MCF 10A (cell line): ENCODE results near the gene HAUS8. TPM values are rescaled to one million over a fixed set of nuclear protein-coding genes. Genes with fewer than 3 reads are reported as not detected.
A peak's percentile ranks its signal among the peaks of the same experiment; 100 is the strongest.

Source experiments
- BruUV-seq: library from RNA; stranded (reverse); fragments of 400-500 nt; replicated peaks from 2 replicates; lab custom pipeline; 2021; lab: Mats Ljungman, UMichigan
- CTCF ChIA-PET: fragments of 300-600 bp; sonication (Branson Sonifier 250); formaldehyde crosslinking; extraction: SDS; loops from one replicate; lab custom pipeline; 2021; ENCODE audit warnings: antibody characterized with exemption, inconsistent platforms; lab: Yijun Ruan, JAX
- POLR2A ChIA-PET: fragments of 300-600, 350-650 bp; sonication (Branson Sonifier 250); formaldehyde crosslinking; extraction: SDS; loops from one replicate; lab custom pipeline; 2020; ENCODE audit warnings: antibody characterized with exemption, inconsistent platforms; lab: Yijun Ruan, JAX
- DNase-seq: peaks from one replicate; pipeline ENCODE4 v3.0.0-alpha.2; 2018; ENCODE audit not compliant: unreplicated experiment
- H3K27ac Mint-ChIP-seq: one replicate; pipeline ENCODE4 v1.8.0; 2022; ENCODE audit warnings: mild to moderate bottlenecking, low read depth, mixed read lengths; ENCODE audit not compliant: unreplicated experiment
- H3K27me3 Mint-ChIP-seq: one replicate; pipeline ENCODE4 v1.8.0; 2022; ENCODE audit warnings: mixed read lengths; ENCODE audit not compliant: insufficient read depth, unreplicated experiment
- H3K36me3 Mint-ChIP-seq: one replicate; pipeline ENCODE4 v1.8.0; 2022; ENCODE audit warnings: mild to moderate bottlenecking, moderate library complexity, mixed read lengths; ENCODE audit not compliant: insufficient read depth, unreplicated experiment
- H3K4me1 Mint-ChIP-seq: one replicate; pipeline ENCODE4 v1.8.0; 2022; ENCODE audit warnings: mixed read lengths; ENCODE audit not compliant: insufficient read depth, unreplicated experiment
- H3K4me3 Mint-ChIP-seq: one replicate; pipeline ENCODE4 v1.8.0; 2022; ENCODE audit warnings: mild to moderate bottlenecking, moderate library complexity, mixed read lengths; ENCODE audit not compliant: unreplicated experiment
- H3K9me3 Mint-ChIP-seq: one replicate; pipeline ENCODE4 v1.8.0; 2022; ENCODE audit warnings: mixed read lengths; ENCODE audit not compliant: unreplicated experiment
- CTCF ChIP-seq: fragments of 200-600 bp; IDR thresholded peaks from one replicate; pipeline ENCODE4 v1.8.0; 2022; ENCODE audit warnings: antibody characterized with exemption, mild to moderate bottlenecking; ENCODE audit not compliant: unreplicated experiment
- intact Hi-C: fragments of 100-400 bp; cut with micrococcal nuclease; formaldehyde crosslinking; loops from 2 replicates; pipeline ENCODE4 v1.14.1; 2022
- total RNA-seq: library from RNA; stranded (reverse); gene quantifications from 2 replicates; pipeline ENCODE4 v1.2.3, GENCODE V29; 2022

HAUS8 gene
- total RNA-seq, 1 experiment from 2014 or later = 8.4 TPM

GRCh38 chr19:17052439-17052838 is 22.8 kb downstream of the HAUS8 start:
- H3K4me3 Mint-ChIP-seq = no peak overlapping the region
- peaks cover 33% of the 10 kb centered on the region for H3K36me3 Mint-ChIP-seq
- intact Hi-C loops = loop anchor here (1.0 kb wide), 4 partner anchors 153 to 338 kb away; no protein-coding TSS in a partner anchor
- no peak overlapping the region for H3K27ac Mint-ChIP-seq
- no peaks in the 10 kb centered on the region for H3K27me3 Mint-ChIP-seq
- peak; percentile 63 for DNase-seq
- no peaks in the 10 kb centered on the region for H3K4me1 Mint-ChIP-seq
- no TSS peak for BruUV-seq
- peak; percentile 65 for TF ChIP-seq CTCF
- no peaks in the 10 kb centered on the region for H3K9me3 Mint-ChIP-seq
- CTCF ChIA-PET = interaction anchor here (0.6 to 2.0 kb wide), 28 partner anchors 9 to 528 kb away, joined by 3 to 19 read pairs (median 3); partner anchors contain the start of genes MYO9B, NWD1 and USE1
- POLR2A ChIA-PET = interaction anchor here (0.6 kb wide), 1 partner anchor 334 kb away, joined by 4 read pairs; no protein-coding TSS in a partner anchor

DNA sequence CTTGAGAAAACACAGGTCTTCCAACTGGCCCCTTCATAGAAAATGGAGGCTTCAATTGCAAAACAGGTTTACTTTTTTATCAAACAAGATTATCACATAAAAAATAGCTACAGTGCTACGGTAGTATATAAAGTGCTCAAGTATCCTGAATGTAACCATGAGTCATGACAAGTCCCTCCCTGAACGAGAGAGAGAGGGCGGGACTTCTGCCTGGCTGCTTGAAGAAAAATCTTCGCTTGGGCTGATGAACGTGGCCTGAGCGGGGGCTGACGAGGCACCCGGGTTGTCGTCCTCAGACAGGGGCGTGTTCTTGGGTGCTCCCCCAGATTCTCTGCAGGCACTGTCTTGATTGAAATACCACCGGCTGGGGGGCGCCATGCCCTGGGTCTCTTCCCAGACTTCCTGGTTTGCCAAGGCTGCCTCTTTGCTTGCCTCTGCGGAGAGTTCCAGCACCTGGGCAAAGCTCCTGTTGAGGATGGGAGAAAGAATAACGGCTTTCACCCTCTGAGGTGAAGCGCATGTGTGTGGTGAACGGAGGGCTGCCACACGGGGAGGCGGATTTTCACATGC is 25.5 kb downstream of the HAUS8 start:
- H3K27ac Mint-ChIP-seq = no peak overlapping the region
- H3K36me3 Mint-ChIP-seq = peaks cover 29% of the 10 kb centered on the region
- ChIA-PET CTCF (interaction anchor here (1.1 kb wide), 1 partner anchor 270 kb away, joined by 5 read pairs; no protein-coding TSS in a partner anchor), POLR2A (no interaction called here)
- no TSS peak for BruUV-seq
- no peak for TF ChIP-seq CTCF
- no peaks in the 10 kb centered on the region for H3K4me1 Mint-ChIP-seq
- no peak overlapping the region for H3K4me3 Mint-ChIP-seq
- intact Hi-C loops = no loop called here
- no peaks in the 10 kb centered on the region for H3K9me3 Mint-ChIP-seq
- no peaks in the 10 kb centered on the region for H3K27me3 Mint-ChIP-seq
- peak; percentile 58 for DNase-seq

GRCh38 chr19:17048885-17049453 is 26.3 kb downstream of the HAUS8 start:
- no peak overlapping the region for H3K27ac Mint-ChIP-seq
- no peaks in the 10 kb centered on the region for H3K4me1 Mint-ChIP-seq
- H3K4me3 Mint-ChIP-seq = no peak overlapping the region
- BruUV-seq = no TSS peak
- no peaks in the 10 kb centered on the region for H3K9me3 Mint-ChIP-seq
- DNase-seq = no peak
- TF ChIP-seq CTCF = no peak
- ChIA-PET CTCF (no interaction called here), POLR2A (no interaction called here)
- intact Hi-C loops = no loop called here
- peaks cover 29% of the 10 kb centered on the region for H3K36me3 Mint-ChIP-seq
- H3K27me3 Mint-ChIP-seq = no peaks in the 10 kb centered on the region

DNA sequence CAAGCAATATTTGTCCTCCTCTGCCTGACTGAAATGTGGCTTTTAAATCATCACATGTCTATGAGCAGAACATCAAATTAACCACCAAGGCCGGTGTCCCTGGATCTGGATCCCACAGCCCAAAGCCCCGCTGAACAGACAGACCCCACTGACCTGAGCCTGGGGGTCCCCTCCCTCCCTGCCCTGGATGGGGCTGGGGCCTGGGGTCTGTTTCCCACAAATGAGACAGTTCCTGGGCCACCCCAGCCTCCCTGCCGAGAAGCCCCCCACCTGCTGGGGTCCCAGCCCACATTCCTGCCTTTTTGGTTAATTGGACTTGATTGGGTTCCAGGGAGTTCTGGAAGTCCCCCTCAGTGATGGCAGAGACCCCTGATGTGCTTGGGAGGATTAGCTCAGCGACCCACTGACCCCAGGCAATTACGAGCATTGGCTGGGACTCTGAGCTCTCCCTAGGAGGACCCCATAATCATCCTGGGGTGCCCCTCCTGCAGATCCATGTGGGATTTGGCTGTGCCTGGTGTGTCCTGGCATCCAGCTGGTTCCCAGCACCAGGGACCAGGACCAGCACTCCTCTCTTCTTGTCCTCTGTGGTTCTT is 29.2 kb downstream of the HAUS8 start:
- no peaks in the 10 kb centered on the region for H3K9me3 Mint-ChIP-seq
- peaks cover 11% of the 10 kb centered on the region for H3K36me3 Mint-ChIP-seq
- BruUV-seq = no TSS peak
- intact Hi-C loops = no loop called here
- no peak overlapping the region for H3K4me3 Mint-ChIP-seq
- no peak overlapping the region for H3K27ac Mint-ChIP-seq
- H3K4me1 Mint-ChIP-seq = no peaks in the 10 kb centered on the region
- no peaks in the 10 kb centered on the region for H3K27me3 Mint-ChIP-seq
- CTCF ChIA-PET = no interaction called here
- TF ChIP-seq CTCF = no peak
- POLR2A ChIA-PET = no interaction called here
- DNase-seq = no peak
